Smooth muscle cell (in vitro differentiated cells): ENCODE results near the gene MYH10. TPM values are rescaled to one million over a fixed set of nuclear protein-coding genes. Genes with fewer than 3 reads are reported as not detected.

Experiments
- DNase-seq: peaks from one replicate; lab custom pipeline; 2025; ENCODE audit not compliant: unreplicated experiment; lab: John Stamatoyannopoulos, UW
- H2AFZ ChIP-seq: fragments of 200-600 bp; sonication (generic); 2 replicates; pipeline ENCODE4 v1.6.0; 2016; ENCODE audit warnings: antibody characterized with exemption, low read depth, mild to moderate bottlenecking
- H3F3A ChIP-seq: fragments of 200-600 bp; sonication (generic); 2 replicates; pipeline ENCODE4 v1.6.0; 2017; ENCODE audit warnings: antibody characterized with exemption, low read depth
- H3K27ac ChIP-seq: fragments of 200-600 bp; sonication (generic); 2 replicates; pipeline ENCODE4 v1.5.1; 2016; ENCODE audit warnings: low read depth, mild to moderate bottlenecking
- H3K27me3 ChIP-seq: fragments of 200-600 bp; sonication (generic); 2 replicates; pipeline ENCODE4 v1.6.1; 2016; ENCODE audit warnings: low read depth, mild to moderate bottlenecking
- H3K36me3 ChIP-seq: fragments of 200-600 bp; sonication (generic); 2 replicates; pipeline ENCODE4 v1.5.1; 2016; ENCODE audit warnings: low read depth
- H3K4me1 ChIP-seq: fragments of 200-600 bp; sonication (generic); 2 replicates; pipeline ENCODE4 v1.5.1; 2016; ENCODE audit warnings: low read depth
- H3K4me2 ChIP-seq: fragments of 200-600 bp; sonication (generic); 2 replicates; pipeline ENCODE4 v1.6.0; 2016; ENCODE audit warnings: mild to moderate bottlenecking
- H3K4me3 ChIP-seq: fragments of 200-600 bp; sonication (generic); 2 replicates; pipeline ENCODE4 v1.5.1; 2016; ENCODE audit warnings: mild to moderate bottlenecking
- H3K79me2 ChIP-seq: fragments of 200-600 bp; sonication (generic); 2 replicates; pipeline ENCODE4 v1.6.0; 2016; ENCODE audit warnings: low read depth, mild to moderate bottlenecking
- H3K9ac ChIP-seq: fragments of 200-600 bp; sonication (generic); 2 replicates; pipeline ENCODE4 v1.6.0; 2016; ENCODE audit warnings: low read depth
- H3K9me3 ChIP-seq: fragments of 200-600 bp; sonication (generic); replicated peaks from 2 replicates; pipeline ENCODE4 v1.5.1; 2016; ENCODE audit warnings: low read depth
- H4K20me1 ChIP-seq: fragments of 200-600 bp; sonication (generic); 2 replicates; pipeline ENCODE4 v1.6.0; 2016; ENCODE audit warnings: low read depth
- WGBS: methylation state at CpG from one replicate; pipeline ENCODE4 v1.1.7; 2016; ENCODE audit warnings: low lambda C conversion rate; 5-methylcytosine and 5-hydroxymethylcytosine counted together
- polyA plus RNA-seq: library from polyadenylated mRNA; unstranded; fragments of >200 nt; fragmentation: Nextera tagmentation; extraction: Ambion mirVana; gene quantifications from 2 replicates; pipeline ENCODE4 v1.2.1, GENCODE V29; 2016
- total RNA-seq: library from RNA; depleted of rRNA; stranded (reverse); fragments of >200 nt; gene quantifications from 2 replicates; pipeline ENCODE4 v1.2.3, GENCODE V29; 2014
- TF ChIP-seq, protein P1 (sequence below): fragments of 200-600 bp; sonication (generic); IDR thresholded peaks from 2 replicates; pipeline ENCODE4 v1.5.1; 2017; ENCODE audit warnings: borderline replicate concordance, mild to moderate bottlenecking, antibody characterized with exemption; ENCODE audit not compliant: insufficient read depth, poor library complexity, severe bottlenecking

The MYH10 gene
- total and polyA plus RNA-seq, 2 experiments from 2014 or later = 112 to 146 TPM

DNA sequence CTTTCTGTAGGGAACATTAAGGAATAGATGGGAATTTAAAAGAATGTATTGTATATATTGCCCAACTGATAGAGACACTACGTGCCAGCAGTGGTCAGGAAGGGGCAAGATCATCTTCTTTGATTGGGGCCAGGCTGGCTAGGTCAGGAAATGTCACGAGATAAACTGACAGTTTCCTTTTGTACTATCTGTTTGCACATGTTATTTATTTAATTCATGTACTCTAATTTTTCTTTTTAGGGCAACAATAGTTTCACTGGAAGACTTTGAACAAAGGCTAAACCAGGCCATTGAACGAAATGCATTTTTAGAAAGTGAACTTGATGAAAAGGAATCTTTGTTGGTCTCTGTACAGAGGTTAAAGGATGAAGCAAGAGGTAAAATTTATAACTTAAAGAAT lies 182.2 kb downstream of the MYH10 start:
- Histone ChIP-seq H2AFZ (no peak overlapping the region), H3K9ac (no peak overlapping the region), H3K36me3 (peaks cover 57% of the 10 kb centered on the region), H3K4me1 (peaks cover 4% of the 10 kb centered on the region), H4K20me1 (peaks cover 97% of the 10 kb centered on the region), H3K4me2 (no peak overlapping the region), H3K27me3 (no peaks in the 10 kb centered on the region), H3F3A (peaks cover 4% of the 10 kb centered on the region), H3K79me2 (peaks cover 66% of the 10 kb centered on the region), H3K27ac (no peak overlapping the region), H3K4me3 (no peak overlapping the region), H3K9me3 (no peaks in the 10 kb centered on the region)
- DNase-seq = no peak
- TF ChIP-seq, protein P1, sequence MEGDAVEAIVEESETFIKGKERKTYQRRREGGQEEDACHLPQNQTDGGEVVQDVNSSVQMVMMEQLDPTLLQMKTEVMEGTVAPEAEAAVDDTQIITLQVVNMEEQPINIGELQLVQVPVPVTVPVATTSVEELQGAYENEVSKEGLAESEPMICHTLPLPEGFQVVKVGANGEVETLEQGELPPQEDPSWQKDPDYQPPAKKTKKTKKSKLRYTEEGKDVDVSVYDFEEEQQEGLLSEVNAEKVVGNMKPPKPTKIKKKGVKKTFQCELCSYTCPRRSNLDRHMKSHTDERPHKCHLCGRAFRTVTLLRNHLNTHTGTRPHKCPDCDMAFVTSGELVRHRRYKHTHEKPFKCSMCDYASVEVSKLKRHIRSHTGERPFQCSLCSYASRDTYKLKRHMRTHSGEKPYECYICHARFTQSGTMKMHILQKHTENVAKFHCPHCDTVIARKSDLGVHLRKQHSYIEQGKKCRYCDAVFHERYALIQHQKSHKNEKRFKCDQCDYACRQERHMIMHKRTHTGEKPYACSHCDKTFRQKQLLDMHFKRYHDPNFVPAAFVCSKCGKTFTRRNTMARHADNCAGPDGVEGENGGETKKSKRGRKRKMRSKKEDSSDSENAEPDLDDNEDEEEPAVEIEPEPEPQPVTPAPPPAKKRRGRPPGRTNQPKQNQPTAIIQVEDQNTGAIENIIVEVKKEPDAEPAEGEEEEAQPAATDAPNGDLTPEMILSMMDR = no peak
- 96% methylated on average over 3 of the region's 3 CpGs for WGBS

DNA sequence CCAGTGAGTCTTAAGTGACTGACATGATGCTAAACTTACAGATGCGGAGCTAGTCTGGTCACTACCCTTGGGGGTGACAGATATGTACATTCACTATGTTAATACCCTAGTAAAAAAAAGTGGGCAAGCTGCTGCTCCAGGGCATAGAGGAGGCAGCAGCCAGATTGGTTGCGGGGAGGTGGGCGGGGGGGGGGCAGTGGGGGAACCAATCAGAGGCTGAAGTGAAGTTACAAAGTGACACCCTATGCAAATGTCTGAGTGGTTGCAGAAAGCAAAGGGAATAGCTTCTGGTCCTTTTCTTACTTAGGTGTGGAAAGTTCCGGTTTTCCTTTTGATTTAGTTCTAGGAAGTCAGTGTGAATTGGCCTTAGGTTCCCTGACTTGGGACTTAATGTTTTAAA lies 182.7 kb downstream of the MYH10 start:
- Histone ChIP-seq H3K79me2 (peaks cover 66% of the 10 kb centered on the region), H3F3A (peaks cover 4% of the 10 kb centered on the region), H3K27me3 (no peaks in the 10 kb centered on the region), H3K4me3 (no peak overlapping the region), H3K9me3 (no peaks in the 10 kb centered on the region), H2AFZ (no peak overlapping the region), H3K27ac (no peak overlapping the region), H3K4me1 (peaks cover 5% of the 10 kb centered on the region), H3K36me3 (peaks cover 53% of the 10 kb centered on the region), H3K9ac (no peak overlapping the region), H3K4me2 (no peak overlapping the region), H4K20me1 (peaks cover 97% of the 10 kb centered on the region)
- TF ChIP-seq, protein P1 = no peak
- WGBS = 77% methylated on average over 4 of the region's 4 CpGs
- no peak for DNase-seq

DNA sequence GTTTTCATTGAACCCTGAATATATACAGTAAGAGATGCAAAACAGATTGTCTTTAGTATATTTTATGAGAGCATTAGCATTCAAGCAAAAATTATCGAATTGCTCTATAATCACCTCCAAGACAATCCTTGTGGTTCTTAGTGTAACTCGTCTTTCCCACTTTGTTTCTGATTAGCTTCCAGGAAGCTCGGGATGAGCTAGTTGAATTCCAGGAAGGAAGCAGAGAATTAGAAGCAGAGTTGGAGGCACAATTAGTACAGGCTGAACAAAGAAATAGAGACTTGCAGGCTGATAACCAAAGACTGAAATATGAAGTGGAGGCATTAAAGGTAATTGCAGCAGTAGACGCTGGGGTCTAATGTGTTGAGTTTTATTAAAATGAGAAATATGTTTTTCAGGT lies 185.0 kb downstream of the MYH10 start:
- Histone ChIP-seq H3F3A (no peaks in the 10 kb centered on the region), H4K20me1 (peaks cover 100% of the 10 kb centered on the region), H2AFZ (no peak overlapping the region), H3K27ac (no peak overlapping the region), H3K4me2 (no peak overlapping the region), H3K27me3 (no peaks in the 10 kb centered on the region), H3K36me3 (peaks cover 35% of the 10 kb centered on the region), H3K4me1 (peaks cover 5% of the 10 kb centered on the region), H3K79me2 (peaks cover 71% of the 10 kb centered on the region), H3K4me3 (no peak overlapping the region), H3K9me3 (no peaks in the 10 kb centered on the region), H3K9ac (no peak overlapping the region)
- no peak for DNase-seq
- TF ChIP-seq, protein P1 = no peak
- WGBS = 66% methylated on average over 4 of the region's 4 CpGs

DNA sequence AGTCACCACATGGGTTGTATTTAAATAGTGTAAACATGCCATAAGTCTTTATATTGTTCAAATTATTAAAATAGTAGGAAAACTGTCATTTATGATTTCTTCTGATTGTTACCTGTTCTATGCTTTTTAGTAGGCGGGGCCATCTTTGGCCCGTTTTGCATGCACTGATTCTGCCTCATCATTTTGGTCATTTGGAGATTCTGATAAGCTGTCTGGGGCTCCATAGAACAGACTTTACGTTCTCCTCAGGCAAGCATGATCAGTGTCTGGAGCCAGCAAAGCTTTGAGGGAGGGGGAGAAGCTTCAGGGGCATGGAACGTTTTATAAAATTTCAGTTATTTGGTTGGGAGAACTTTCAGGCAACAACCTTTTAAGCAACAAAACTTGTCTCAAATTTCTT lies 186.0 kb downstream of the MYH10 start:
- Histone ChIP-seq H3K4me3 (no peak overlapping the region), H3K9me3 (no peaks in the 10 kb centered on the region), H3K9ac (no peak overlapping the region), H3K27ac (no peak overlapping the region), H3K4me1 (peaks cover 5% of the 10 kb centered on the region), H3K36me3 (peaks cover 32% of the 10 kb centered on the region), H3K27me3 (no peaks in the 10 kb centered on the region), H3K4me2 (no peak overlapping the region), H4K20me1 (peaks cover 100% of the 10 kb centered on the region), H3K79me2 (peaks cover 81% of the 10 kb centered on the region), H3F3A (no peaks in the 10 kb centered on the region), H2AFZ (no peak overlapping the region)
- DNase-seq = no peak
- TF ChIP-seq, protein P1 = no peak
- 81% methylated on average over 4 of the region's 4 CpGs for WGBS
